Dermis blood vessel endothelial cell (primary cell): ENCODE data around the gene CLDN20. TPM values are rescaled to one million over a fixed set of nuclear protein-coding genes. Genes with fewer than 3 reads are reported as not detected.

Experiments
- DNase-seq: peaks from one replicate; pipeline ENCODE4 v3.0.0; 2010
- total RNA-seq: library from RNA; depleted of rRNA; stranded (reverse); fragments of >200 nt; gene quantifications from 2 replicates; pipeline ENCODE4 v1.2.3, GENCODE V29; 2014

CLDN20 gene
- total RNA-seq, 1 donor from 2014 or later, result not detected

GRCh38 chr6:155313602-155314091 lies 49.8 kb downstream of the CLDN20 start:
- peak; percentile 61 for DNase-seq

- peak; percentile 99 for DNase-seq
Observed at GRCh38 chr6:155314092-155314772, 50.4 kb downstream of the CLDN20 start, which contains the start of gene TFB1M. Gene TFB1M, minus strand, starts transcription at chr6:155314484. Its CDS starts 56 bp downstream, at chr6:155314428.

GRCh38 chr6:155314773-155315515 lies 51.1 kb downstream of the CLDN20 start:
- peak; percentile 90 for DNase-seq

- peak; percentile 52 for DNase-seq
Observed at GRCh38 chr6:155315516-155315871, 51.7 kb downstream of the CLDN20 start.

GRCh38 chr6:155316419-155316818 lies 52.6 kb downstream of the CLDN20 start:
- no peak for DNase-seq

GRCh38 chr6:155317186-155317585 lies 53.4 kb downstream of the CLDN20 start:
- peak; percentile 28 for DNase-seq

GRCh38 chr6:155319902-155320301 lies 56.1 kb downstream of the CLDN20 start:
- DNase-seq, result no peak

GRCh38 chr6:155324172-155324571 lies 60.4 kb downstream of the CLDN20 start:
- no peak for DNase-seq

GRCh38 chr6:155324993-155325392 lies 61.2 kb downstream of the CLDN20 start:
- no peak for DNase-seq

GRCh38 chr6:155325700-155326516 lies 62.1 kb downstream of the CLDN20 start:
- DNase-seq, result no peak

Other genes with a start within 250 kb of the CLDN20 start
- gene TFB1M, start 50.5 kb downstream of the CLDN20 start, total RNA-seq, result 11.9 and 15.6 TPM in 2 replicates
- not detected in 2 replicates for gene NOX3, start 191.8 kb downstream of the CLDN20 start, total RNA-seq